Ovary (tissue), 10 donors: ENCODE results near the gene FRMD1. TPM values are rescaled to one million over a fixed set of nuclear protein-coding genes. Genes with fewer than 3 reads are reported as not detected.

Experiments used
- DNase-seq, 5 donors: peaks; one replicate each; pipeline ENCODE4 v3.0.0-alpha.2; 2019 to 2020
- H3K27ac ChIP-seq, 2 donors: fragments of 200-600 bp; one replicate each; pipeline versions ENCODE4 v1.5.1 to v1.8.0; 2019 to 2022
- H3K27me3 ChIP-seq: fragments of 200-600 bp; one replicate; pipeline ENCODE4 v1.8.0; 2022
- H3K36me3 ChIP-seq: fragments of 200-600 bp; sonication (generic); one replicate; pipeline ENCODE4 v1.5.1; 2019
- H3K4me1 ChIP-seq: one replicate; pipeline ENCODE4 v1.8.1; 2013; ENCODE audit warnings: mild to moderate bottlenecking, moderate library complexity; ENCODE audit not compliant: insufficient read depth
- H3K4me3 ChIP-seq: fragments of 200-600 bp; sonication (generic); one replicate; pipeline ENCODE4 v1.5.1; 2017
- H3K9me3 ChIP-seq, 2 donors: fragments of 200-600 bp in 1 of 2; sonication (generic) in 1 of 2; one replicate each; pipeline versions ENCODE4 v1.5.1 to v1.8.1; 2013 to 2019; ENCODE audit warnings: mild to moderate bottlenecking in 1 of 2, moderate library complexity in 1 of 2
- EP300 ChIP-seq: sonication (generic); formaldehyde crosslinking; IDR thresholded peaks from one replicate; pipeline ENCODE4 v1.6.1; 2017; ENCODE audit warnings: antibody characterized with exemption
- POLR2A ChIP-seq: fragments of 450-650 bp; IDR thresholded peaks from one replicate; pipeline ENCODE4 v1.6.1; 2017; ENCODE audit warnings: antibody characterized with exemption, mild to moderate bottlenecking, moderate library complexity
- WGBS, 3 donors: extraction: QIAGEN DNeasy Blood & Tissue Kit in 1 of 3; methylation state at CpG; one replicate each; pipeline versions ENCODE4 v1.1.5 to v1.1.7; 2013 to 2017; 5-methylcytosine and 5-hydroxymethylcytosine counted together
- intact Hi-C, 4 donors: fragments of 100-400 bp; cut with DNase I; formaldehyde crosslinking; loops; one replicate each; pipeline versions ENCODE4 v1.11.0 to v1.15.1; 2022 to 2023
- long read RNA-seq, 3 donors: library from polyadenylated mRNA in 2 of 3; unstranded in 2 of 3; transcript quantifications; one replicate each; pipeline ENCODE4 v2.0.0 and lab custom pipeline, GENCODE V29; 2021 to 2026
- polyA plus RNA-seq, 2 donors: library from polyadenylated mRNA; stranded (reverse); fragments of 200-250 nt in 1 of 2; fragments of 350-450 nt in 1 of 2; fragmentation: Illumina TruSeq in 1 of 2; extraction: RNeasy Lipid Tissue Mini Kit (QIAGEN cat#74804) in 1 of 2; gene quantifications; one replicate each; pipeline ENCODE4 v1.2.3, GENCODE V29; 2013 to 2014
- total RNA-seq, 7 donors: library from RNA; depleted of rRNA in 2 of 7; stranded (reverse); fragments of >200 nt in 2 of 7; fragmentation: NEBNext Ultra II Directional in 3 of 7; extraction: Animal tissue kit (Norgen Biotek cat#: 25700) in 3 of 7; gene quantifications; one replicate each; pipeline versions ENCODE4 v1.1.0 to v1.2.4, GENCODE V29; 2016 to 2023
- TF ChIP-seq, protein P1 (sequence below), 3 donors: fragments of 450-650 bp in 2 of 3; fragments of 200-600 bp in 1 of 3; IDR thresholded peaks; one replicate each; pipeline versions ENCODE4 v1.5.1 to v1.8.0; 2016 to 2022; ENCODE audit warnings: antibody characterized with exemption in 3 of 3, mild to moderate bottlenecking in 1 of 3
- donor health status: DM: no; HTN: no; CAD: no; lungs with moderate emphysema.
- donor health status: DM: no; HTN: no; CAD: no.
- donor health status: Bipolar disorder and iron deficiency.
- donor health status: DM: yes; HTN: yes; CAD: no.
- donor health status: DM: no; HTN: no; CAD: no.
- donor health status: DM: yes; HTN: yes; CAD: no.

The FRMD1 gene
- under 1 TPM in 5 of 7 donors, not detected in 2; 0.20 to 0.48 (median 0.31) TPM for total RNA-seq
- polyA plus RNA-seq, result under 1 TPM; 0.10 to 0.36 TPM
- long read RNA-seq, donor 1, result 0 reads
- long read RNA-seq, donor 2, result 0 reads
- long read RNA-seq, donor 3, result 0 reads

DNA sequence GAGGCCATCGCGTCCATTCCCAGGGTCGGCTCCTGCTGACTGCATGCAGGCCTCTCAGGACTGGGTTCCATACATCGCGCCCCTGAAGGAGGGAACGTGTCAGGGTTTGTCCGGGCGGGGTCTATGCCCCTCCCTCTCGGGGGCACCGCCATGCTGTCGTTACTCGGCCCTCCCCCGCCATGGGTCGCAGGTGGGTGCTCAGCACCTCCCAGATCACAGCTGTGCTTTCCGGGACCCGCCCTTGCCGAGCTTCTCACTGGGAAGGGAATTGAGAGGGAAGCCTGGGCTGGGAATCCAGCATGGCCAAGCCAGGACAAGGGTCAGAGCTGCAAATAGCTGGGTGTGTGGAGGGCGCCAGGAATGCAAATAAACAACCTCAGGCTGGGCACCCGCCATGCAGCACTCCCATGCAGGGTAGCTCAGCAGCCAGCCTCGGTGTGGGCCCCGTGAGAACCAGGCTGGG is at the start of gene FRMD1:
Gene FRMD1 (minus strand): TSS at position 270 of the 463 bp plus-strand sequence. CDS start 118 bp downstream, at position 152.
- Histone ChIP-seq H3K36me3 (no peaks in the 10 kb centered on the region), H3K27ac (no peak within 1 kb of the TSS), H3K4me1 (peaks cover 14% of the 10 kb centered on the region), H3K9me3 (no peaks in the 10 kb centered on the region), H3K27me3 (no peaks in the 10 kb centered on the region), H3K4me3 (no peak within 1 kb of the TSS)
- TF ChIP-seq POLR2A (no peak), EP300 (no peak)
- TF ChIP-seq, protein P1, sequence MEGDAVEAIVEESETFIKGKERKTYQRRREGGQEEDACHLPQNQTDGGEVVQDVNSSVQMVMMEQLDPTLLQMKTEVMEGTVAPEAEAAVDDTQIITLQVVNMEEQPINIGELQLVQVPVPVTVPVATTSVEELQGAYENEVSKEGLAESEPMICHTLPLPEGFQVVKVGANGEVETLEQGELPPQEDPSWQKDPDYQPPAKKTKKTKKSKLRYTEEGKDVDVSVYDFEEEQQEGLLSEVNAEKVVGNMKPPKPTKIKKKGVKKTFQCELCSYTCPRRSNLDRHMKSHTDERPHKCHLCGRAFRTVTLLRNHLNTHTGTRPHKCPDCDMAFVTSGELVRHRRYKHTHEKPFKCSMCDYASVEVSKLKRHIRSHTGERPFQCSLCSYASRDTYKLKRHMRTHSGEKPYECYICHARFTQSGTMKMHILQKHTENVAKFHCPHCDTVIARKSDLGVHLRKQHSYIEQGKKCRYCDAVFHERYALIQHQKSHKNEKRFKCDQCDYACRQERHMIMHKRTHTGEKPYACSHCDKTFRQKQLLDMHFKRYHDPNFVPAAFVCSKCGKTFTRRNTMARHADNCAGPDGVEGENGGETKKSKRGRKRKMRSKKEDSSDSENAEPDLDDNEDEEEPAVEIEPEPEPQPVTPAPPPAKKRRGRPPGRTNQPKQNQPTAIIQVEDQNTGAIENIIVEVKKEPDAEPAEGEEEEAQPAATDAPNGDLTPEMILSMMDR (IDR thresholded peaks at IDR 0.05), result no peak
- intact Hi-C loops, result no loop called here
- peak in 1 of 5 donors; percentile 45 for DNase-seq
- 39 to 65% (median 63%) methylated on average over 19 to 21 of the region's 21 CpGs for WGBS, 3 donors

DNA sequence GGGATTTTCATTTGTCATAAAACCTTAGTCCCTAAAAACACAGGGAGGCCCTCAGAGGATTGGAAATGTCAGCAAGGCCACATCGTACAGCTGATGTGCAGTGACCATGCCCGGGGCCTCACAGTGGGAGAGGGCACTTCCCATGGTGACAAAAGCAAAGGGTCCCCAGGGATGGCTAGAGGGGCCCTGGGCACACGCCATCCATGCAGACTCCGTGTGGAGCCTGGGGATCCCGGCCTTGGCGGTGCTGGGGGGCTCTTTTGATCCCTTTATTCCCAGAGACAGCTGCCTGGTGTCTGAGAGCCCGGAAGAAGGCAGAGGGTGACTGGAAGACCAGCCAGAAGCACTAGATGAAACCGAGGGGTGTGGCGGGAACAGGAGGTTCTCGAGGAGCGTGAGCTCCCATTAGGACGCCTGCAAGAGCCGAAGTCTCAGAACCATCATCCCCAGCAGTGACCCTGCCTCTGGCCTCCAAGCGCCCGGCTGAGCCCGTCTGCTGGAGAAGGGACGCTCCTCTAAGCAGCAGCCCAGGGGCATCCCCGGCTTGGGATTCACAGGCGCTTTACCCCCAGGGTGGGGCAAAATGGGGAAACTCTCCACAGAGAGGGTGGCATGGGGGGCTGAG is 49.1 kb upstream of the FRMD1 start:
- peaks cover 3% of the 10 kb centered on the region for H3K4me1 ChIP-seq
- no peaks in the 10 kb centered on the region for H3K27me3 ChIP-seq
- no peaks in the 10 kb centered on the region for H3K36me3 ChIP-seq
- 92 to 96% (median 94%) methylated on average over 19 of the region's 19 CpGs for WGBS, 3 donors
- no peak for TF ChIP-seq EP300
- no peak for TF ChIP-seq POLR2A
- TF ChIP-seq, protein P1 (IDR thresholded peaks at IDR 0.05), result no peak
- no peaks in the 10 kb centered on the region for H3K9me3 ChIP-seq
- no peak for DNase-seq
- H3K4me3 ChIP-seq, result no peak overlapping the region
- intact Hi-C loops, result loop anchor here in 1 of 4 donors (5.0 kb wide), 1 partner anchor 66 kb away; no protein-coding TSS in a partner anchor
- H3K27ac ChIP-seq, result no peak overlapping the region

DNA sequence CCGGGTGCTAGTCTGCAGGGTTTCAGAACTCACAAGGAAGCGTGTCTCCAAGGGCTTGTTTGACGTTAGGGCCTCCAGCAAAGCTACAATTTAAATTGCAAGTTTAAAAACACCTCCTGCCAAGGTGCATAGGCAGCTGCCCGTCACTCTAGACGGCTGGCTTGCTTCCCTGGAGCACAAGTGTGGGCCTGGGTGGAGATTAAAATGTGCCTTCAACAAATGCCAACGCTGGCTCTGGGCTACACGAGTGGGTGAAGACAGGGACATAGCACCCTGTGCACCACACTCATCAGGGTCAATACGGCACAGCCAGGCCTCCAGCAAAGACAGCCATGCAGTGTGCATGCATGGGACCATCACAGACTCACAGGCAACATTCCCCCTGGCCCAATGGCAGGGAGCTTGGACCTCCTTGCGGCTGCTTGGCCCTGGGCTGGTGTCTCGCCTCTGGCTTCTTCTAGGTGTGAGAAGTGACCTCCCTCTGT is 48.4 kb upstream of the FRMD1 start:
- Histone ChIP-seq H3K36me3 (no peaks in the 10 kb centered on the region), H3K4me1 (peaks cover under 1% of the 10 kb centered on the region), H3K27ac (no peak overlapping the region), H3K9me3 (no peaks in the 10 kb centered on the region), H3K4me3 (no peak overlapping the region), H3K27me3 (no peaks in the 10 kb centered on the region)
- TF ChIP-seq, protein P1 (IDR thresholded peaks at IDR 0.05), result no peak
- TF ChIP-seq POLR2A, result no peak
- no peak for TF ChIP-seq EP300
- 90 to 91% (median 91%) methylated on average over 10 of the region's 10 CpGs for WGBS, 3 donors
- intact Hi-C loops, result loop anchor here in 1 of 4 donors (5.0 kb wide), 1 partner anchor 65 kb away; no protein-coding TSS in a partner anchor
- DNase-seq, result no peak

DNA sequence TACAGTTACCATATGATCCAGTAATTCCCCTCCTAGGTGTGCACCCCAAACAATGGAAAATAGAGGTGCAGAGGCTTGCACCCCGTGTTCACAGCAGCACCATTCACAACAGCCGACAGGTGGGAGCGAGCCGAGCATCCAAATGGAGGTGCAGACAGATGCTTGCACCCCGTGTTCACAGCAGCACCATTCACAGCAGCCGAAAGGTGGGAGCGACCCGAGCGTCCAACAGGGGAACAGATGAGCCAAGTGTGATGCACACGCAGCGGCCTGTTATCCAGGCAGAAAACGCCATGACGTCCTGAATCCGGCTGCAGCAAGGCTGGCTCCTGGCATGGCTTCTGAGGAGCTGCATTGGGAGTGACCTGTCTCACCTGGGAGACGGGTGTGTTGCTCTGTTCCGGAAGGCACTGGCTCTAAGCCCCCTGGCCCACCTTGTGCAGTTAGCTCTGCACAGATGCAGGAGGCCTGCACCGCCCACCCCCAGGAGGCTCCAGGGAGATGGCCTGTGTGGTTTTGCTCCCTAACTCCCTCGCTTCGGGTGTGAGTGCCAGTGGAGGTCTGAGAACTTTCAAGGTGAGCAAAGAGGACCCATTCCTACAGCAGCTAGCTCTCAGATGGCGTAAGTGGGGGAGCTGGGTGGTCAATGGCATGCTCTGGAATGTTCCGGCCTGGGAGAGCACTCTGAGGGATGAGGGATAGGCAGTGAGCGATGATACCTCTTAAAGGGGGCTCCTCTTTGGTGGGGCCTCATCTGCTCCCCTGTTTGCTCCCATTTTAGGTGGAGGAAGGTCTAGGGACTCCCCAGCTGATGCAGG is 47.8 kb upstream of the FRMD1 start:
- intact Hi-C loops, result loop anchor here in 1 of 4 donors (5.0 kb wide), 1 partner anchor 64 kb away; no protein-coding TSS in a partner anchor
- TF ChIP-seq, protein P1 (IDR thresholded peaks at IDR 0.05), result no peak
- TF ChIP-seq EP300, result no peak
- no peak for TF ChIP-seq POLR2A
- H3K27me3 ChIP-seq, result no peaks in the 10 kb centered on the region
- H3K9me3 ChIP-seq, result no peaks in the 10 kb centered on the region
- 92 to 94% (median 93%) methylated on average over 22 of the region's 22 CpGs for WGBS, 3 donors
- no peak for DNase-seq
- no peak overlapping the region for H3K4me3 ChIP-seq
- no peak overlapping the region for H3K27ac ChIP-seq
- no peaks in the 10 kb centered on the region for H3K36me3 ChIP-seq
- H3K4me1 ChIP-seq, result no peaks in the 10 kb centered on the region
